Measurements from ENCODE around the gene ZFYVE21. TPM values are rescaled to one million over a fixed set of nuclear protein-coding genes. Genes with fewer than 3 reads are reported as not detected.

ZFYVE21 gene
- total RNA-seq, 1 experiment from 2014 or later = 66.2 TPM

DNA sequence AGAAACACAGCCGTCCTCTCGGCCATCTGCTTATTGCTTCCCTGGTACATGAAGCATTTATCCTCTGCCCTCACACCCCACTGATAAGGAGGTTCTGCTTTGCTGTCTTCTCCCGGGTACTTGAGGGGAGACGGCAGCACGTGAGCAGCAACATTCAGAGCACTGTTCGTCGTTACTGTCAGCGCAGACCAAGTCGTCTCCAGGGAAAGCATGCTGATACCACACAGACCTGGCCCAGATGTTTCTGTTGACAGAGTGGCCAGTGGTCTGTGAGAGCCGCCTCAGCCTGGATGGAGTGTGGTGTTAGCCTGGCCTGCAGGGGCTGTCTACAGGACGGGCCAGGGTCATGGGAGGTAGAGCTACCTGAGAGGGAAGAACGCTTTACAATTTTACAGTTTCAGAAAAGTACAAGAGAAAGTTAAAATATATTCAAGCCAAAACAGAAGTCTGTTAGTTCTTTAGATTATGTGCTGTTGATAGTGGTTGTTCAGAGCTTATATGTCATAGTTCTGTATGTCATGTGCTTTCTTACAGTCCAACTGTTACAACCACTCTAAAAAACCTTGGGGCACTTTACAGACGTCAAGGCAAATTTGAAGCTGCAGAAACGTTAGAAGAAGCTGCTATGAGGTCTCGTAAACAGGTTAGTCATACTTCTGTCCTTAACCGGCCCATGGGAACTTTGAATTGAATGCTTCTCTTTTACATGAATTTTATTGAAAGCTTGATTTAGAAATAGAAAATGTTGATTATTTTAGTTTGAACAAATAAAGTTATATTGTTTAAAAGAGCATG is 38.5 kb upstream of the ZFYVE21 start:
- TF ChIP-seq, protein P1, sequence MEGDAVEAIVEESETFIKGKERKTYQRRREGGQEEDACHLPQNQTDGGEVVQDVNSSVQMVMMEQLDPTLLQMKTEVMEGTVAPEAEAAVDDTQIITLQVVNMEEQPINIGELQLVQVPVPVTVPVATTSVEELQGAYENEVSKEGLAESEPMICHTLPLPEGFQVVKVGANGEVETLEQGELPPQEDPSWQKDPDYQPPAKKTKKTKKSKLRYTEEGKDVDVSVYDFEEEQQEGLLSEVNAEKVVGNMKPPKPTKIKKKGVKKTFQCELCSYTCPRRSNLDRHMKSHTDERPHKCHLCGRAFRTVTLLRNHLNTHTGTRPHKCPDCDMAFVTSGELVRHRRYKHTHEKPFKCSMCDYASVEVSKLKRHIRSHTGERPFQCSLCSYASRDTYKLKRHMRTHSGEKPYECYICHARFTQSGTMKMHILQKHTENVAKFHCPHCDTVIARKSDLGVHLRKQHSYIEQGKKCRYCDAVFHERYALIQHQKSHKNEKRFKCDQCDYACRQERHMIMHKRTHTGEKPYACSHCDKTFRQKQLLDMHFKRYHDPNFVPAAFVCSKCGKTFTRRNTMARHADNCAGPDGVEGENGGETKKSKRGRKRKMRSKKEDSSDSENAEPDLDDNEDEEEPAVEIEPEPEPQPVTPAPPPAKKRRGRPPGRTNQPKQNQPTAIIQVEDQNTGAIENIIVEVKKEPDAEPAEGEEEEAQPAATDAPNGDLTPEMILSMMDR (IDR thresholded peaks at IDR 0.05; ENCODE audit: insufficient read depth in 1 of 2, low read depth in 1 of 2, low read length in 1 of 2, severe bottlenecking in 1 of 2, unreplicated experiment in 1 of 2) = no peak
- Histone ChIP-seq H3K36me3 (ENCODE audit: control insufficient read depth, insufficient read depth, low read length) (peaks cover 4% of the 10 kb centered on the region), H3K9me3 (no peaks in the 10 kb centered on the region), H3K4me3 (ENCODE audit: low read depth, low read length) (no peak overlapping the region), H3K27me3 (replicated peaks; ENCODE audit: control insufficient read depth, insufficient read depth, low read length) (no peaks in the 10 kb centered on the region), H3K4me1 (no peaks in the 10 kb centered on the region)
- BruUV-seq (replicated peaks) = no TSS peak
- no peaks in the 10 kb centered on the region for H3K9me3 Mint-ChIP-seq (ENCODE audit: unreplicated experiment)
- no peak overlapping the region for H3K27ac Mint-ChIP-seq (ENCODE audit: unreplicated experiment)
- intact Hi-C loops (cut with micrococcal nuclease; ENCODE audit: unreplicated experiment) = no loop called here
- ChIA-PET CTCF (no interaction called here), POLR2A (no interaction called here)
- DNase-seq = no peak
- H3K4me1 Mint-ChIP-seq (ENCODE audit: low read depth, unreplicated experiment) = no peaks in the 10 kb centered on the region
- no peaks in the 10 kb centered on the region for H3K27me3 Mint-ChIP-seq (ENCODE audit: insufficient read depth, unreplicated experiment)
- H3K4me3 Mint-ChIP-seq (ENCODE audit: unreplicated experiment) = no peak overlapping the region
- peaks cover 80% of the 10 kb centered on the region for H3K36me3 Mint-ChIP-seq (ENCODE audit: insufficient read depth, unreplicated experiment)

DNA sequence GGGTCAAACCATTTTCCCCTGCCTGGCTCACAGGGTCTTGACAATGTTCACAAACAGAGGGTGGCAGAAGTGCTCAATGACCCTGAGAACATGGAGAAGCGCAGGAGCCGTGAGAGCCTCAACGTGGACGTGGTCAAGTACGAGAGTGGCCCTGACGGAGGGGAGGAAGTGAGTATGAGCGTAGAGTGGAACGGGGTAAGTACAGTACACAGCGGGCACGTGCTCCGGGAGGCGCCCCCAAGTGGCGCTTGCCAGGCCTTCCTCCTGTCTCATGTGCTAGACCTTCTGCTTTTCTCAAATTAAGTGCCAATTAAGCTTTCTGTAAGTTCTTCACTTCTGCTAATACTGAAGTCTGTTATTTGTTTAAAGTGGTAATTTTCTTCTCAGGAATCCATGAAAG is 36.3 kb upstream of the ZFYVE21 start:
- H3K36me3 ChIP-seq (ENCODE audit: control insufficient read depth, insufficient read depth, low read length) = peaks cover 4% of the 10 kb centered on the region
- intact Hi-C loops (cut with micrococcal nuclease; ENCODE audit: unreplicated experiment) = no loop called here
- no peaks in the 10 kb centered on the region for H3K4me1 ChIP-seq
- H3K4me3 ChIP-seq (ENCODE audit: low read depth, low read length) = no peak overlapping the region
- no peaks in the 10 kb centered on the region for H3K9me3 ChIP-seq
- TF ChIP-seq, protein P1 (IDR thresholded peaks at IDR 0.05; ENCODE audit: insufficient read depth in 1 of 2, low read depth in 1 of 2, low read length in 1 of 2, severe bottlenecking in 1 of 2, unreplicated experiment in 1 of 2) = peak; percentile 33 to 57
- POLR2A ChIA-PET = no interaction called here
- DNase-seq = peak in 1 of 2 experiments; percentile 29
- no peaks in the 10 kb centered on the region for H3K27me3 Mint-ChIP-seq (ENCODE audit: insufficient read depth, unreplicated experiment)
- BruUV-seq (replicated peaks) = no TSS peak
- H3K4me3 Mint-ChIP-seq (ENCODE audit: unreplicated experiment) = no peak overlapping the region
- H3K27me3 ChIP-seq (replicated peaks; ENCODE audit: control insufficient read depth, insufficient read depth, low read length) = no peaks in the 10 kb centered on the region
- CTCF ChIA-PET = no interaction called here
- no peak overlapping the region for H3K27ac Mint-ChIP-seq (ENCODE audit: unreplicated experiment)
- H3K4me1 Mint-ChIP-seq (ENCODE audit: low read depth, unreplicated experiment) = no peaks in the 10 kb centered on the region
- peaks cover 82% of the 10 kb centered on the region for H3K36me3 Mint-ChIP-seq (ENCODE audit: insufficient read depth, unreplicated experiment)
- H3K9me3 Mint-ChIP-seq (ENCODE audit: unreplicated experiment) = no peaks in the 10 kb centered on the region

DNA sequence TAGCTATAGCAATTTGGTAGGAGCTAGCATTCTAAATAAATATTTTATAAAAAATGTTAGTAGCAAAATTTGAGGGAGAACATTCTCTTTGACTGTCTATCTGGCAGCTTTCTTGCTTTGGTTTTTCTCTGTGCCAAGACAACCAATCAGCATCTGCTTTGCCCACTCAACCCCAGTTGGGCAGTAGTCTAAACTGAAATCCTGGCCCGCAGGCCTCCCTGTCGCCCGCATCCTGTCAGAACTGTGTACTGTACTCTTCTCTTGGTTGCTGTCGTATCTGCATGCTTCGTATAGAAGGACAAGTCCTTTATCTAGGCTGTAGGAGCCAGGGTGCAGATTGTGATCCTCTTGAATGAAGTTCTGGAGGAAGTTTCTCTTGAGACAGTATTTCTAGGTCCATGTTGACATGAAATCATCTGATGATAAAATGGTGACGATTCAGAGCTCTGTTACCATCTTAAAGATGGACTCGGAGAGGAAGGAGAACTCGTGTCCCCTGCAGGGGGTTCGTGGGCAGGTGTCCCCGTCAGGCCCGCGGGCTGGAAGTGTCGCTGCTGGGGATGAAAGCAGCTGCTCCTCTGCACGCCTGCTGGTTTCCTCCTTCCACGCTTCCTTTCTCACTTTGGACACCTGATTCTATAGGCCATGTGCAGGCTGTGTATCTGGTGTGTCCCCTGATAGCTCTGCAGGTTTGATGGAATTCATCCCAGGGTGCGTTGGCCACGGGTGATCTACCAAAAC is 34.9 kb upstream of the ZFYVE21 start:
- no peak for DNase-seq
- no peak overlapping the region for H3K27ac Mint-ChIP-seq (ENCODE audit: unreplicated experiment)
- H3K36me3 Mint-ChIP-seq (ENCODE audit: insufficient read depth, unreplicated experiment) = peaks cover 74% of the 10 kb centered on the region
- no peaks in the 10 kb centered on the region for H3K9me3 Mint-ChIP-seq (ENCODE audit: unreplicated experiment)
- Histone ChIP-seq H3K36me3 (ENCODE audit: control insufficient read depth, insufficient read depth, low read length) (peaks cover 2% of the 10 kb centered on the region), H3K27me3 (replicated peaks; ENCODE audit: control insufficient read depth, insufficient read depth, low read length) (no peaks in the 10 kb centered on the region), H3K4me1 (no peaks in the 10 kb centered on the region), H3K4me3 (ENCODE audit: low read depth, low read length) (no peak overlapping the region), H3K9me3 (no peaks in the 10 kb centered on the region)
- TF ChIP-seq, protein P1 (IDR thresholded peaks at IDR 0.05; ENCODE audit: insufficient read depth in 1 of 2, low read depth in 1 of 2, low read length in 1 of 2, severe bottlenecking in 1 of 2, unreplicated experiment in 1 of 2) = no peak
- no peak overlapping the region for H3K4me3 Mint-ChIP-seq (ENCODE audit: unreplicated experiment)
- intact Hi-C loops (cut with micrococcal nuclease; ENCODE audit: unreplicated experiment) = no loop called here
- H3K27me3 Mint-ChIP-seq (ENCODE audit: insufficient read depth, unreplicated experiment) = no peaks in the 10 kb centered on the region
- no TSS peak for BruUV-seq (replicated peaks)
- H3K4me1 Mint-ChIP-seq (ENCODE audit: low read depth, unreplicated experiment) = no peaks in the 10 kb centered on the region
- POLR2A ChIA-PET = no interaction called here
- CTCF ChIA-PET = no interaction called here

All from Caco-2 (cell line).